ENCODE data around the gene PCDHGA6.

PCDHGA6 gene

GRCh38 chr5:141419074-141419880 lies 45.6 kb downstream of the PCDHGA6 start:
- no peak for DNase-seq (ENCODE audit: low read depth)

GRCh38 chr5:141420855-141421488 lies 47.3 kb downstream of the PCDHGA6 start, which contains the start of gene PCDHGA11:
TSS of gene PCDHGA11 (plus strand) at chr5:141421051. CDS start at chr5:141421228, 177 bp downstream.
- peak; percentile 37 for DNase-seq (ENCODE audit: low read depth)

GRCh38 chr5:141421489-141421855 lies 47.8 kb downstream of the PCDHGA6 start:
- DNase-seq (ENCODE audit: low read depth), result no peak

GRCh38 chr5:141422742-141423291 lies 49.1 kb downstream of the PCDHGA6 start:
- DNase-seq (ENCODE audit: low read depth), result no peak

GRCh38 chr5:141427783-141428426 lies 54.2 kb downstream of the PCDHGA6 start:
- DNase-seq (ENCODE audit: low read depth), result no peak
